GM19397 (cell line): ENCODE results near the gene GPLD1.
A peak's percentile ranks its signal among the peaks of the same experiment; 100 is the strongest.

ENCODE experiments used
- ATAC-seq: cut with Tn5 transposase; IDR thresholded peaks from one replicate; pipeline ENCODE4 v1.9.1; 2021; ENCODE audit warnings: mild to moderate bottlenecking, moderate library complexity; ENCODE audit not compliant: unreplicated experiment

GPLD1 gene

DNA sequence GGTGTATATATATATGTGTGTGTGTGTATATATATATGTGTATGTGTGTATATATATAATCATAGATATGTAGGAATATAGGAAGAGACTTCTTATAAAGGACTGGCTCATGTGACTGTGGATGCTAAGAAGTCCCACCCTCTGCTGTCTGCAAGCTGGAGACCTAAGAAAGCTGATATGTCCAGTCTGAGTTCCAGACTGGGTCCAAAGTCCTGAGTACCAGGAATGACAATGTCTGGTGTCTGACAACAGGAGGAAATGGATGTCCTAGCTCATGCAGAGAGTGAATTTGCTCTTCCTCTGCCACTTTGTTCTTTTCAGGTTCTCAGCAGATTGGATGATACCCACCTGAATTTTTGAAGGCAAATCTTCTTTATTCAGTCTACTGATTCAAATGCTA lies 12.5 kb upstream of the GPLD1 start:
- ATAC-seq = no peak

DNA sequence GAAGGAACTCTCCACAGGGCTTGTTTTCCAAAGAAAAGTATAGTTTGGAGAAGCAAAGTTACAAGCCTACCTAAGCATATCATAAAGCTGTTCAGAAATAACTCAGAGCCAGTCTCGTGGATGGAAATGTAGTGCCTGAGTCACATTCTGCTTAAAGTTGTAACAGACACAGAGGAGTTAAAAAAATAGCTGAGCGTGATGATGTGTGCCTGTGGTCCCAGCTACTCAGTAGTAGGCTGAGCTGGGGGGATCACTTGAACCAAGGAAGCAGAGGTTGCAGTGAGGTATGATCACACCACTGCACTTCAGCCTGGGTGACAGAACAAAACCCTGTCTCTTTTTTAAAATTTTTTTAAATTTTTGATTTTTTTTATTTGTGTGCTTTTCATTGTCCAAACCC lies 12.0 kb upstream of the GPLD1 start:
- no peak for ATAC-seq

DNA sequence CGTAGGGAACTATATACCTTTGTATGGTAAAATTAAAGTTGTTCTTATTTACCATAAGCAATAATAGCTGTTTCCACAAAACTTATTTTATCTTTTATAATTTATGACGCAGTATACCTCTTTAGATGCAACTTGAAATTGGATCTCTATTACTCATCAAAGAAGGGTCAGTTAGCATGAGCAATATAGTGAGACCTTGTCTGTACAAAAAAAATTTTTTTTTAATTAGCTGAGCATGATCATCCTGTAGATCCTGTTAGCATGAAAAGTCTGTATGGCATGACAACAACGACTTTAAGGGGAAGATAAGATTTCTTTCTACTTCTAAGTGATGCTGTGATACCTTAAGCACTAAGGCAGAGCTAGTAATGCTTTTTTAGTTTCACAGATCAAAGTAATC lies 11.3 kb upstream of the GPLD1 start:
- no peak for ATAC-seq

DNA sequence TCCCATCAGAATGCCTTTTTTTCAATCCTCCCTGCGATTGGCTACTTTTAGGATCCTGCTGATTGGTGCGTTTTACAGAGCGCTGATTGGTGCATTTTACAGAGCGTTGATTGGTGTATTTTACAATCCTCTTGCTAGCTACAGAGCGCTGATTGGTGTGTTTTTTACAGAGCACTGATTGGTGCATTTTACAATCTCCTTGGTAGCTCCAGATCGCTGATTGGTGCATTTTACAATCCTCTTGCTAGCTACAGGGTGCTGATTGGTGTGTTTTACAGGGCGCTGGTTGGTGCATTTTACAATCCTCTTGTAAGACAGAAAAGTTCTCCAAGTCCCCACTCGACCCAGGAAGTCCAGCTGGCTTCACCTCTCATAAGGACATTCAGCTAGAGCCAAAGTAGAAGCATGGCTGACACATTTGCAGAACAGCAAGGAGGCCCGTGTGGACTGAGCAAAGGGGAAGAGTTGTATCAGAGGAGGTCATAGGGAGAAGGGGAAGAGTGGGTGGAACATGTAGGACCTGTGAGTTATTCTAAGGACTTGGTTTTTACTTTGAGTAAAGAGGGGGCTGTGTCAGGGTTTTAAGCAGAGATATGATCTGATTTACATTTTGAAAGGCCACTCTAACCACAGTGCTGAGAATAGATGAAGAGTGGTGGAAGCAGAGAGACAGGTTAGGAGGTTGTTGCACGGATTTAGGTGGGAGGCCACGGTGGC lies 8.0 kb upstream of the GPLD1 start:
- no peak for ATAC-seq

DNA sequence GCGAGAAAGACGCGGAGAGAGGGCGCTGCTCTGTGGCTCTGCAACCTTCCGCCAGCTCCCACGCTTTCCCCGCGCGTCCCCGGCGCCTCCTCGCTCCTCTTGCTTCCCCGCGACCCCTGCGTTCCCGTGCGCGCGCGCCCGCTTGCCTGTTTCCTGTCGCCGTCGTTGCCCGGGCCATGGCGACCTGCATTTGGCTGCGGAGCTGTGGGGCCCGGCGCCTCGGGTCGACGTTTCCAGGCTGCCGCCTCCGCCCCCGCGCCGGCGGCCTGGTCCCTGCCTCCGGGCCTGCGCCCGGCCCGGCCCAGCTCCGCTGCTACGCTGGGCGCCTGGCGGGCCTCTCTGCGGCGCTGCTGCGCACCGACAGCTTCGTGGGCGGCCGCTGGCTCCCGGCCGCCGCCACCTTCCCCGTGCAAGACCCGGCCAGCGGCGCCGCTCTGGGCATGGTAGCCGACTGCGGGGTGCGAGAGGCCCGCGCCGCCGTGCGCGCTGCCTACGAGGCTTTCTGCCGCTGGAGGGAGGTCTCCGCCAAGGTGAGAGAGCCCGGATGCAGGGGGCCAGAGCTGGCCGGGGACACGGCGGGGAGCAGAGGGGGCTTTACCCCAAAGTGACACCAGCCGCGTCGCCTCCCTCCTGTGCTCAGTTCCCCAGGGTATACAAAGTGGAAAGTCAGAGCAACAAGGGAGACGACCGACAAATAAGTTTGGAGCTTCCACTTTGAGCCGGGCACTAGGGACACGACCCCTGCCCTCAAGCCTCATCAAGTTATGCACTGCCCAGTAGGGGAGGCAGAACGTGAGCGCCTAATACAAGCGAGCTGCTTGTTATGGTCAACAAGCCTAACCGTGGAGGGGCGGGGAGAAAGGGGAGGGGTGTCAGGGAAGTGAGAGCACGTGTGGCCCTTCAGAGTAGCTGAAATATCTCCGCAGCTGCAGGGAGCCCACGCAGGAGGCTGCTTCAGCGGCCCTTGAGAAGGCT lies 5.7 kb upstream of the GPLD1 start, which contains the start of gene ALDH5A1:
Gene ALDH5A1 (plus strand): TSS at position 149 of the 975 bp plus-strand sequence. CDS start 28 bp downstream, at position 177.
- peak; percentile 70 for ATAC-seq

DNA sequence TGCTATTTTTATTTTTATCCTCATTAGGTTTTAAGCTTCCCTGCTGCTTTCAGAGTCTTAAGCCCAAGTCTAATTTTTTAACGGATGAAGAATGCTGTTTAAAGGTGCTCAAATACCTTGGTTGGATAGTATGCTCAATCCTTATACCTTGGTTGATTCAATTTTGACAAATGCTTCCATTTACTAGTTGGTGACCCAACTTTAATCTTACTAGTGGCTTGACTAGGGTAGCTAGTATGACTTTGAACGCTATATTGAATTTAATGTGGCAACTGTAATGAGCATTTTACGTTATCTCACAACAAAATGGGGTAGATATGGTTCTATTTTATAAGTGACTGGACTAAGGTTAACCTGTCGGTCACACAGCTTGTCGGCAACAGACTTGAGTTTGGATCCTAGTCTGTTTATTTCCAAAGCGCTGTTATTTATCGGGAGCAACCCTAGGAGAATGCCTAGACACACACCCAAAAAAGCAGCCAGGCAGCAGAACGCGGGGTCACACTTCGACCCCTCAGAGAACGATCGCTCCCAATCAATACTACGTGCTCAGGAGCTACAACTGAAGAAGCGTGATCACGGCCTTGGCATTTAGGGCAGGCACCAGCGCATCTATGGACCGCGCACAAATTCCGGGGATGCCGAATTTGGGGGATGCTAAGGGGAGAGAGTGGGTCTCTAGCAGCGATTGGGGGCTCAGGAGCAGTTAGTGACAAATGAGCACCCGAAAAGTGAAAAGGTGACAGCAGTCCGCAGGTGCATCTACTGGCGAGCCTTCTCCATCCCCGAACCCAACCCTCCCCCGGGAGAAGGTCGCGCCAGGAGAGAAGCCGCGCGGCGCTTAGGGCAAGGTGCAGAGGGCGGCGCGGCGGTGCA lies 4.8 kb upstream of the GPLD1 start:
- no peak for ATAC-seq

DNA sequence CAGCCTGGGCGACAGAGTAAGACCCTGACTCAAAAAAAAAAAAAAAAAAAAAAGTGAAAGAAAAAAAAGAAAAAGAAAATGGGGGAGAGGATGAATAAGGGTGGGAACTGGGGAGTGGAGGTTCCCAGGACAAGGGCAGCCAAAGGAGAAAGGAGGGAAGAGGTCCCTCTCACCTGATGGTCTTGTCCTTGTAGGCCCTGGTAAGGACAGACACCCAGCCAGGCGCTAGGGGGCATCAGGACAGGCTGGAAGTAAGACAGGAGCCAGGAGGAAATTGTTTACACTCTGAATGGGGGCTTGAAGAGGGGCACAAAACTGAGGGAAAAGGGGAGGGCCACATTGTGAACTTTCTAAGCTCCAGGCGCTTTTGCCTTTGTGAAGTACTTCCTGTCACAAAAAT lies 3.1 kb upstream of the GPLD1 start:
- no peak for ATAC-seq

DNA sequence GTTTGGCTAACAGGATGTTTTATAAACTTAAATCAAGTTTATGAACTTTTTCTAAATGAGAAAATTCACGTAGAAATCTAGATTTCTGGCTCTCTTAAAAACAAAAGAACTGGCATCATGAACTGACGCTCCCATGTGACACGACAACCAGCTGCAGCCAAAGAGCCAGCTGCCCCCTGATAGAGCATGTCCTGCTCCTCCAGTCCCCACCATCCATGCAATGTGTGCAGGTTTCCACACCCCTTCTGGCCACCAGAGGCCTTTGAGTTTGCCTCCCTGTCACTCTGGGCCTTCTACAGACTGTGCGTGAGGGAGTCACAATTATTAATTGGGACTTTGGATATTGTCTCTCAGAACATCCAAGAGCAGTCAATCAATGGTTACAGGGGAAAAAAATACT lies 1.6 kb upstream of the GPLD1 start:
- ATAC-seq = no peak

DNA sequence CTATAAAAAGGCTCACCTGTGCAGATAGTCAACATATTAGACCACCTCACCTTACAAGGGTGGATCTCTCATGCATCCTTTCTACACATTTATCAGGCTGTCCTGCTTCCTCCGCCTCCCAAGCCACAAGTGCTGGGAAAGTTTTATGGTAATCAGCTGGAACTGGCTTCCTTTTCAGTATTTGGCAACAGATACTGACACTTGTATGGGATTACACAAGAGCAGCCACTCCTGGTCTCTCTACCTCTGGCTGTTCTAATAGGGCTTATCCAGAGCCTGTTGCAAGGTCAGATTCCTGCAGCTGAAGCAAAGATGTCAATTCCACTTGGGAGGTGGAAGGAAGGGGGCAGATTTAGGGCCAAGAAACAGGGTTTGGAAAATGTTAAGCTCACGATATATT lies 503 bp upstream of the GPLD1 start:
- ATAC-seq = no peak

DNA sequence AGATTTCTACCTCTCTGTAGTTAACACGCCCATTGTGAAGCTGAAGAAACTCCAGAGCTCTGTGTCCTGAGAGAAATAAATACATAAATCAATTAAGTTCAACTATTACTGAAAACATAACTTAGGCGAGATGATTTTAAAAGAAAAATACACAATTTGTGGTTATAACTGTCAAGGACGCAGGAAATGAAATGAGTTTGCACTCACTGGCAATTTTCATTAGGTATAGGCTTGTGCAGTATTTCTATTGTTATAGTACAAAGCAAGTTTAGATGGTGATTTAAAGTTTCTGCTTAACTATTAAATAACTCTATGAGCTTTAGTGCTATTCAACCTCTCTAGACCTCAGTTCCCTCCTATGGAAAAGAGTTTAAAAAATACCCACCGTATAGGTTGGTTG lies 3.3 kb downstream of the GPLD1 start:
- ATAC-seq = no peak

DNA sequence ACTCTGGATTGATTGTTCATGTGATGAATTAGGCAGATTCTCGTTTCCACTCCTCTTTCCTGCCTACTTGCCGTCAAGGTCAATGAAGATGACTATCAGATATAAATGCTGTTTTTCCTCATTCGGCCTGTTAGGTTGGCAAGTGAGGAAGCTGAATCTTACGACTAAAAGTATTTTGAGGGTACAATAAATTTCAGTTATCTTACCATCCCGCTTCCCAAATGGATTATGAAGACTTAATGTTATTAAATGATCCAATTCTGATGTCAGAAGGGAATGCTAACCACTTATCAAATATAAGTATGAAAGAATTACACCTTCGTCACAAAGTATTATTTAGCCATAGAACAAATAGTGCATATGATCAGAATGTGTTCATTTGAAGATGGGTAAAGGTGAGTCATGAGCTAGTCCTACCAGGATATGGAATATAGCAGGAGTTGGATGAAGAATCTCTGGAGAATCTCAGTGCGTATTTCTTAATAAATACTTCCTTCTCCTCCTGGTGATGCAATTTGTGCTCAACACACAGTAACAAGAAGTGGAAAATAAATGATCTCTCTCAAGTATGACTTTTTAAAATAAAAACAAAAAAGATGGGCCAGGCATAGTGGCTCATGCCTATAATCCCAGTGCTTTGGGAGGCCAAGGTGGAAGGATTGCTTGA lies 4.6 kb downstream of the GPLD1 start:
- no peak for ATAC-seq

DNA sequence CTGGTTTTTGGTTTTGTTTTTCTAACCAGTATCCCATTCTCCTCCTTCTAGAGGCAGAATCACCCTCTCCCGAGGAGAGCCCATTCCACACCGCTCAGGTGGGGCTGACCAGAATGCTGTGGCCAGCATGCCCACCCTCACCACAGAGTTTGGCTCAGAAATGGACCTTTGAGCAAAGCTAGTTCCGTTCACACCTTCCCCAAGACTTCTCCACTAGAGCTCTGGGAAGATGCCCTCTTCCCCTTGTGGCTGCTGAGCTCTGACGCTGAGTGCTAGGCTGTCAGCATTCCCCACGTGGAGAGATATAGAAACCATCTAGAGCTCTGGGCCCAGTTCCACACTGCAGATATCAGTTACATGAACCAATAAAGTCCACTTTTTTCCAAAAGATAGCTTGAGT lies 7.9 kb downstream of the GPLD1 start:
- ATAC-seq = no peak

DNA sequence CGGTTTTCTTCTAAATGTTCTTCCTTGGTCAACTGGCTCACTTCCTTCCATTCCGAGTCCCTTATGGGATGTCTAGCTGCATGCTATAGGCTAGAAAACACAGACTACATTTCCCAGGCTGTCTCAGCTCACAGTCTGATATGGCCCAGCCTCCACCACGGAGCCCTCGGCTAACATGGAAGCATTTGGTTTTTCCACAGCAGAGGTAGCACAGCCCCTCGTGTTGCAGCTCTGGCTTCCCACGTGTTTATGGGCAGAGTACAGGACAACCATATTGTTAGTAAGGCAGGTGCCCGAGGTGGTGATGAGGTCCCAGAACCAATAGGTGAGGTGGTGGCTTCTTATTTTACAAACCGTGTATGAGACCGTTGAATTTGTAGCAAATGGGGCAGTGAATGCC lies 8.7 kb downstream of the GPLD1 start:
- ATAC-seq = no peak

DNA sequence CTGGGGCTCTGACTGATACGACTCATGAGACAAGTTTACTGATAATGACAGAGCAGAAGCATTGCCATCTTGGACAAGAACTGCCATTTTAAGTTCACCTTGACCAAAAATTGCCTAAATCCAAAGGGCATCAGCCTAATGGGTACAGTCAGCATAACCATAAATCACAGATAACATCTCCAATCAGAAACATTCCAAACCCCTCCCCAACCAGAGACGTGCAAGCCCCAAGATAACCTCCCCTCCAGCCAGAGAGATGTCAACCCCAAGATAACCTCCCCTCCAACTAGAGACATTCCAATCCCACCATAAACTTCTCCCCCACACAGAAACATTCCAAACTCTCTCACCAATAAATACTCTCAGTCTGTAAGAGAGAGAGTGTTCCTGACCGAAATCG lies 10.5 kb downstream of the GPLD1 start:
- ATAC-seq = no peak

DNA sequence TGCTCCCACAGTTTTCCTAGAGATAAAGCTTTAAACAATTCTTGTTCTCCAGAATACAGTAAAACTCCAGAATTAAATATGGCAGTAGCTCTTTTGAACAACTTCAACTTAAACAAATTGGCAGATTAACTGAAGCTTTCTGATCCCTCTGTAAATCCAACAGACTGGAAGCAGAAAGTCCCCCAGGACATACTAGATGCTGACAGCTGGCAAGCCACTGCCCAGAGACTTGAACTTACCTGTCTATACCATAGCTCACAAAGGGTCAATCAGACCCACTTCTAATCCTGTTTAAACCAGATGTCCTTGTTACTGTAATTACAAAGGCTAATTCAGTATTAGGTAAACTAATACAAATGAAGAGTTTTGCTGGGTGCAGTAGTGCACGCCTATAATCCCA lies 12.3 kb downstream of the GPLD1 start:
- ATAC-seq = no peak

DNA sequence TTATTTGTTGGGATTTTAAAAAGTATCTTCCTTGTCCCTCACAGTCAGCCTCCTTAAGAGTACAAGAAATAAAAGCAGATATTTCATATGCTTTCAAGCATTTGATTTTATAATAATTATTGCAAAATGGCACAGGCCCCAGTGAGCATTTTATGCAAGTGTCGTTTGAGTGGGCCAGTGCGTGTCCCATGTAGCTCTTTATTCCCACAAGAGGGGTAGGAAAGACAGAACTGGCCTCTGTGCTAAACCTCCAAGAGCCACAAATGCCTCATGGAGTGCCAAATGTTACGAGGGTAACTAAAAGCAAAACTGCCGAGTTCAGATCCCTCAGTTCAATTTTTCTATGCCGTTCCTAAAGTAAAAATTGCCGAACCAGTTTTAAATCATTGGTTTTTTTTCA lies 12.7 kb downstream of the GPLD1 start:
- no peak for ATAC-seq

DNA sequence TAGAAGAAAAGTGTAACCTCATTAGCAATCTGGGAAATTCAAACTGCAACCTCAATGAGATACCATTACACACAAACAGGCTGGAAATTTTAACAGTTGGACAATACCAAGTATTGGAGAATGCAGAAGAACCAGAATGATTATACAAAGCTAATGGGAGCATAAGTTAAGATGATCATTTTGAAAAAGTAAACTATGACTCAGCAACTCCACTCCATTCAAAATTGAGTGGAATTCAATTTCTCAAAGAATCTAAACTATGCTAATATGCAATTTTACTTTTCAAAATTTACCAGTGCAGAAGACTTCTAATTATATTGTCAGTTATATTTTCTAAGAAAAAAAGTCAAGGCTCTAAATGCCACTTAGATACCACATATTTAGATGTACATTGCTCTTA lies 17.2 kb downstream of the GPLD1 start:
- ATAC-seq = no peak

DNA sequence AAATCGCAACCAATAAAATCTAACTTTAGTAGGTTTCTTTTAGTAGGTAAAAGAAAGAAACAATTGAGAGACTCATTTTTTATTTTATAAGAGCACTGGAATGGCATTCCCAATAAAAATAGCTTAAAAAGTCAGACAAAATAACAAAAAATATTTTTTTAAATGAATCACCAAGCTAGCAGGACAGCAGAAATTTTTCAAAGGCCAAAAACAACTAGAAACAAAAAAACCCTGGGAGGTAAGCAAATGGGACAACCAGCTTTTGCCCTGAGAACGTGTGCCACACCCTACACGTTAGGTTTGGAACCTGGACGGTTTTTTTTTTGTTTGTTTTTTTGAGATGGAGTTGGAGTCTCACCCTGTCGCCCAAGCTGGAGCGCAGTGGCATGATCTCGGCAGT lies 19.6 kb downstream of the GPLD1 start:
- no peak for ATAC-seq

DNA sequence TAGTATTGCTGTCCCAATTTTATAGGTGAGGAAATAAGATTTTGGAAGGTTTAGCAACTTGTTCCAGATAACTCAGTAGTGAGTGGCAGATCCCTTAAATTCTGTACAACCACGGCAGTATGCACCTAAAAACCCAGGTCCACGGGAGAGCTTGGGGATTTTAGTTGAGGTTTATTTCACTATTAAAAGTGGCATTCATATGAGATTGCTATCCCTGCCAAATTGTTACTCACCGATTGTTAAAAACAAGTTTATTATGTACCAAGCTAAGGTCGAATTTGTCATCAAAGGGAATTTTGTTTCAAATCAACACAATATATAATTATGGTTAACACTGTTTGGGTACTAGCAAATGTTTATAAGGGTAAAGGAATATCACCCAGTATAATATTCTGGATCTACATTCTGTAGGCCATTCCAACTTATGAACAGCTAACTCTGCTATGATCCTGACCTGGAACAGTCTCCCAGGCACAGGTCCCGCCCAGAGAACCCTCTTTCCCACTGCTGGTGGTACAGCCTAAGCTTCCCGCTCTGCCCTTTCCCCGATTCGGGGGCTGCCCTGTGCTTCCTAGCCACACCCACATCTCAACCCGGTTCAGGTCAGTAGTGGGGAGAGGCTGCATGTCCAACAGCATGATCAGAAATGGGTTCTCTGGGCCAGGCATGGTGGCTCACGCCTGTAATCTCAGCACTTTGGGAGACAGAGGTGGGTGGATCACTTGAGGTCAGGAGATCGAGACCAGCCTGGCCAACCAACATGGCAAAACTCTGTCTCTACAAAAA lies 24.9 kb downstream of the GPLD1 start:
- no peak for ATAC-seq

DNA sequence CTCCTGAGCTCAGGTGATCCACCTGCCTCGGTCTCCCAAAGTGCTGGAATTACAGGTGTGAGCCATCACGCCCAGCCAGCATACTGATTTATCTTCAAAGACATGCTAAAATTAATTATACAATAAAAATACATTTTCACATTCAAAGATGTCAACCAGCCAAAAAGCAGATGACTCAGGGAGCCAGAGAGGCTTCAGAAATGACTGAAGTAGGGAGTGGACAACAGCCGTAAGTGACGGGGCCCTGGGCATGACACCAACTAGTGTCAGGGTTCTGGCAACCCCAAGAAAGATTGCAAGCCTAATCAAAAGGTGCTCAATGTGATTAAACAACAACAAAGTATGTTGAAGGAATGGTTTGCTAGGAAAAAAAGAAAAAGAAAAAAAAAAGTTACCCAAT lies 28.4 kb downstream of the GPLD1 start:
- ATAC-seq = no peak
